Retina (tissue), 1 donor: ENCODE data around the gene XPR1.

Experiments used
- DNase-seq: peaks from one replicate; pipeline ENCODE4 v3.0.0-alpha.2; 2016

XPR1 gene

DNA sequence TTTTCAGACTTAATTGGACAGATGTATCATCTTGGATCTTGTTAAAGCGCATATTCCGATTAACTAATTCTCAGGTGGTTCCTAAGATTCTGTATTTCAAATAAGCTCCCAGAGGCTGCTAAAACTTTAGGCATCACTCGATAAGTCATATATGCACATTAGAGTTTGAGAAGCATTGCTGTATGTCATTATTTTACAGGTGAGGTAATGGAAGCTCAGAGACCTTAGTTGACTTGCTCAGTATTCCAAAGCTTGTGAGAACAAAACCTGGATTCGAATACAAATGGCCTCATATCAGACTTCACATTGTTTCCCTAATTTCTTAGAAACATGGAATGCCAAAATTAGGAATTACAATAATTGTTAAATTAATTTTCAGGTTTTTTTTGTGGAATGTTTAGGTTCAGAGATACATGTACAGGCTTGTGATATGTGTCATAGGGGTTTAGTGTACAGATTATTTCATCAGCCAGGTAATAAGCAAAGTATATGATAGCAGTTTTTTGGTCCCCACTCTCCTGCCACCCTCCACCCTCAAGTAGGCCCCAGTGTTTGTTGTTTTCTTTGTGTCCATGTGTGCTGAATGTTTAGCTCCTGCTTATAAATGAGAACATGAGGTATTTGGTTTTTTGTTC is 96.8 kb downstream of the XPR1 start:
- DNase-seq = no peak

DNA sequence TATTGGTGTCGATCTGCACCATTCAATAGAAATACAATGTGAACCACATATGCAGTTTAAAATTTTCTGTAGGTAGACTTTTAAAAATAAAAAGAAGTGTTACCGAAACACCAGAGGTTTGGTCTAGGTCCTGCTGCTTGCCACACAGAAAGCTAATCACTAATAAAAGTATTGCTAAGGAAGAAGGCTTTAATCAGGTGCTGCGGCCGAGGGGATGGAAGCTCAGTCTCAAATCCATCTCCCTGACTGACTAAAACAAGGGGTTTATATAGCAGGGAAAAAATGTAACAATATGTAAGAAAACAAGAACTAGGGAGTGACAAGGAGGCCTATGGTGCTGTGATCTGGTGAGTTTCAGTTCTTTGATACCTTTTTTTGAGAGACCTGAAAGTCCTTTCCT is 99.3 kb downstream of the XPR1 start:
- DNase-seq = no peak

GRCh38 chr1:180732866-180733265 is 101.0 kb downstream of the XPR1 start:
- DNase-seq = no peak

GRCh38 chr1:180734366-180734765 is 102.5 kb downstream of the XPR1 start:
- no peak for DNase-seq

GRCh38 chr1:180742663-180743062 is 110.8 kb downstream of the XPR1 start:
- no peak for DNase-seq

- DNase-seq = no peak
Observed at GRCh38 chr1:180743868-180744267, 112.0 kb downstream of the XPR1 start.

GRCh38 chr1:180745098-180745497 is 113.3 kb downstream of the XPR1 start:
- DNase-seq = no peak

DNA sequence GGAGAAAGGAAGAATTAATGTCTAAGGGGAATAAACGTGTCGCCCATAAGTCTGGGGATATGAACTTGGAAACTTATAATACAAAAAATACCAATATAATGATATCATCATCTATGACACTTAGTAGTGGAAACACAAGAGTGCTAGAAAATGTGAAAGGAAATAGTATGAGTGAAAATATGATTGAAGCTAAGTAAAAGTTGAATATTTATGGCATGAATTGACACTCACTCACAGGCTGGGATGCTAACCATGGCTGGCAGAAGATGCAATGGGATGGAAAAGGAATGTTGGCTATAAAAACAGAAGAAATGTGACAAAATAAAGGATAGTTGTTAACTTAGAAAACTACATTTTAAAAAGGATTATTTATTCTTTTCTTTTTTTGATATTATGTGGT is 120.1 kb downstream of the XPR1 start:
- no peak for DNase-seq

- DNase-seq = no peak
Observed at GRCh38 chr1:180754453-180754852, 122.6 kb downstream of the XPR1 start.

GRCh38 chr1:180757657-180758056 is 125.8 kb downstream of the XPR1 start:
- no peak for DNase-seq

DNA sequence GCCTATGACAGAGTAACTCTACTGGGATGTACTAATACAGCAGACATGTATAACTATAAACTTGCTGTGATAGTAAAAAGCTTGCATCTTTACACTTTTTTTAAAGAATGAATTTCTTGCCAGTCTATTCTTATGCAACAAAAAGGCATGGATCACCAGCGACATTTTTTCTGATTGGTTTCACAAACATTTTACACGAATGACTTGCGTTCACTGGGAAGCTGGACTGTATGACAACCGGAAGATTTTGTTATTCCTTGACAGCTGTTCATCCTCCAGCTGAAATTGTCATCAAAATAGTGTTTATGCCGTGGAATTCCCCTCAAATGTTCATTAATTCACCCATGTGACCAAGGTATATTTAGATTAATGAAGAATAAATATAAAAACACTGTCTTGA is 131.0 kb downstream of the XPR1 start:
- peak; percentile 14 for DNase-seq

DNA sequence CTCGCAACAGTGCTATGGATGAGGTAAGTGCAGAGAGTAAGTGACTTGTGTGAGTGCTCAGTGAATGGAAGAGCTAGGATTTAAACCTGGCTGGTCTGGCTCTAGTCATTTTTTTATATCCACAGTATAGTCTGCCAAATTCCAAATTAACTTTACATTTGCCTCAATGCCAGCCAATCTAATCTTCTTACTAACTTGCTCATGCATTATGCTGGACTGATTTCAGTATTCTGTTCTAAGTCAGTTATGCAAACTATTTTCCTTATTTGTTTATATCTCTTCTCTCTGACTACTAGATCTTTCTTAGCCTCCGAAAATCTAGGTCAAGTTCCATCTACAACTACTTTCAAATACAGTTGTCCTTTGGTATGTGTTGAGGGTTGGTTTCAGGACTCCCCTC is 133.3 kb downstream of the XPR1 start:
- DNase-seq = no peak

GRCh38 chr1:180769889-180770288 is 138.1 kb downstream of the XPR1 start:
- DNase-seq = no peak

DNA sequence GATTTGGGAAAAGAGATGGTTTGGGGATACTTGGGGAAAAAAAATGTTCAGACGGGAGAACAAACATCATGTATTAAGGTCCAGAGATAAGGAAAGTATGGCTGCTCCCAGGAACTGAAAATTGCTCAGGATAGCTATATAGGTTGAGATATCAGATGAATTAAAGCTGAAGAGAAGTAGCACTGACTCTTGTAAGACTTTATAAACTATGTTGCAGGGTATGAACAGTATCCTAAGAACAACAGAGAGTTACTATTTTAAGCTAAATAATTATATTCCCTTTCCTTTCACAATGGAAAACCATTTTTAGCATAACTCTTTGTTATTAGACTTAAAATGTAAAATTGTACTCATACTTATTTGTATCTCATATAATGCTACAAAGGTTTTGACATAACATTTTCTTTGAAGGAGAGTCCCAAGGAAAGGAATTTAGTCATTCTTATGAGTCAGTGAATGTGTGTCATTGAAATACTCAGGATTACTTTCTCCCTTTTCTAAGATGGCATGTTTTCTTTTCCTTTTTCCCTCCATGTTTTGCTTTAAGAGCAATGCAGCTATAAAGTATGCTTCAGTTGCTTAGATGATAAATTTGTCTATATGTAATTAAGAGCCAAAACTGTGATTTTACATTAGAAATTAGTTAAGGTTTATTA is 141.5 kb downstream of the XPR1 start:
- DNase-seq = no peak

DNA sequence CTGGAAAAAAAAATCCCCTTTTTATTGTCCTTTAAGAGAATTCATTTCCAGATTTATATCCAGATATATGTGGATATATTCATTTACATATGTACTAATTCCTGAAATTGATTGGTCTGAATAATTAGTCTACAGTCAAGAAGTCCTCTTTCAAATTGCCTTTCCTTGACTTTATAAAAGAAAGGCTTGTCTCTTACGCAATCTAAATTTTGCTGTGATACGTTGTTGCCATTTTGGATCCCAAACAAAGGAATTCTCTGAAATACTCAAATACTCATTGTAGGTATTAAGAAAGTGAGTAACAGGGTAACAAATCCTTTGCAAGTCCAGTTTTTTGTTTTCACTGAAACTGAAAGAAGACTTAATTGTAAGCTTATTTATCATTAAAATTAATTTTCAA is 144.0 kb downstream of the XPR1 start:
- no peak for DNase-seq

GRCh38 chr1:180777072-180777689 is 145.4 kb downstream of the XPR1 start:
- no peak for DNase-seq

DNA sequence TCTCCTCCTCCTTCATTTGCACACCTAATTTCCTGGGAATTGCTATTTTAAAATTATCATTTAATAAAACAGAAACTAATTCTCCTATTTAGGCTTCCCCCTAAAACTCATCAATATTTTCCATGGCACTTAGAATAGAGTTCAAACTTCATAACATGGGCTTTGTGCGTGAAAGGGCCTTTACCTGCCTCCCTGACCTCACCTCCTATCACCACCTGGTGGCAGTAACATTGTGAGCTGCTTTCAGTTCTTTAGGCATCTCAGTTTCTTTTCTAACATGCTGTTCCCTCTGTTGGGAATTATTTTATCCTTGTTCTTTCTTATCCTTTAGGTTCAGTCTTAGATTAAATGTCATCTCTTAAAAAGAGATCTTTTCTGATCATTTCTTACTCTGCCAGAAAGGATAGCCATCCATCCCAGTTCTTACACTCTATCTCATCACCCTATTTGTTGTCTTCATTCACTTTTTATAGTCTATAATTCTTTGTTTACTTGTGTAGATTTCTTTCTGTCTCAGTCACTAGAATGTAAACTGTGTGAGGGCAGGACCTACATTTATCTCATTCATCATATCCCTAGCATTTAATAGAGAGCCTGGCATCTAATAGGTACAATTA is 147.1 kb downstream of the XPR1 start:
- DNase-seq = no peak

DNA sequence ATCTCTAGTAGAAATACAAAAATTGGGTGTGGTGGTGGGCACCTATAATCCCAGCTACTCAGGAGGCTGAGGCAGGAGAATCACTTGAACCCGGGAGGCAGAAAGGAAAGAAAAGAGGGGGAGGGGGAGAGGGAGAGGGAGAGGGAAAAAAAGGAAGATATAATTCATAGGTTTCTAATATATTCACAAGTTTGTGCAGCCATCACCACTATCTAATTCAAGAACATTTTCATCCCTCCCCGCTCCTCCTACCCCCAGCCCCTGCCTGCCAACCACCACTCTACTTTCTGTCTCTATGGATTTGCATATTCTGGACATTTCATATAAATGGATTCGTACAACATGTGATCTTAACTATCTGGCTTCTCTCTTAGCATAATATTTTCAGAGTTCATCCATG is 147.8 kb downstream of the XPR1 start:
- no peak for DNase-seq

DNA sequence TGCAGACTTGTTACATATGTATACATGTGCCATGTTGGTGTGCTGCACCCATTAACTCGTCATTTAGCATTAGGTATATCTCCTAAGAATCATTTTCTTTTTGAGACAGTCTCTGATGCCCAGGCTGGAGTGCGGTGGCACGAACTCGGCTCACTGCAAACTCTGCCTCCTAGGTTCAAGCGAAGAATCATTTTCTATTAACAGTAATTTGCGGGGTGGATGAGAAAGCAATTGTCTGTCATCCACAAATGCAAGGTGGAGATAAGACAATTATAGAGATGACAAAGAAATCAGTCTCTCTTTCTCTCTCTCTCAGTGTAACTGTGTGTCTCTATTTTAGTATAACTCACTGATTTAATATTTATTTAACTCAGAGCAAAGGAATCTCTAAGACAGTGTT is 149.9 kb downstream of the XPR1 start:
- DNase-seq = no peak

GRCh38 chr1:180785291-180785690 is 153.5 kb downstream of the XPR1 start:
- no peak for DNase-seq

- DNase-seq = no peak
Observed at GRCh38 chr1:180785887-180786286, 154.1 kb downstream of the XPR1 start.

- DNase-seq = no peak
Observed at GRCh38 chr1:180786624-180787023, 154.8 kb downstream of the XPR1 start.

DNA sequence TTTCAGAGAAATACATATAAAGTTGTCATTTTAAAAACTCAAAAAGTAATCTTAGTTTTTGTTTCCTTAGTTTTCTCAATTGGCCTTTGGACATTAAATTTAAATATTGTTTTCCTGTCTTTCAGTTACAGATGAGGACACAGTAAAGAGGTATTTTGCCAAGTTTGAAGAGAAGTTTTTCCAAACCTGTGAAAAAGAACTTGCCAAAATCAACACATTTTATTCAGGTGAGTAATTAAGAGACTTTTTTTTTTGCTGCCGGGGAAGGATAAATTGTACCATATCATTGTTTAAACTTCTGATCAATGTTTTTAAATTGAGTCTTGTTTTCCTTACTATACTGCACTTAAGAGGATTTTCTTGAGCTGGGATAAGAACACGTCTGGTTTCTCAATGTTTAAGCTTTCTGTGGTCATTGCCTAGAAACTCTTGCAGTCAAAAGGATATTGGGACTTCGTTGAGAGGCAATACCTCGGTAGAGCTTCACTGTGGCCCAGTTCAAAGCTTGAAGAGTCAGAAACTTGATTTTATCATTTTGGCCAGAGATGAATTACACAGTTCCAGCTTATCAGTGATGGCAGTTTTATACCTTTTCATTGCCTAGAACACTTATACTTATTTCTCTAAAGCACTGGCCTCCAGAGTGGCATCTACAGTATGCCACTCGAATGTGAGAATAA is 155.9 kb downstream of the XPR1 start:
- no peak for DNase-seq

DNA sequence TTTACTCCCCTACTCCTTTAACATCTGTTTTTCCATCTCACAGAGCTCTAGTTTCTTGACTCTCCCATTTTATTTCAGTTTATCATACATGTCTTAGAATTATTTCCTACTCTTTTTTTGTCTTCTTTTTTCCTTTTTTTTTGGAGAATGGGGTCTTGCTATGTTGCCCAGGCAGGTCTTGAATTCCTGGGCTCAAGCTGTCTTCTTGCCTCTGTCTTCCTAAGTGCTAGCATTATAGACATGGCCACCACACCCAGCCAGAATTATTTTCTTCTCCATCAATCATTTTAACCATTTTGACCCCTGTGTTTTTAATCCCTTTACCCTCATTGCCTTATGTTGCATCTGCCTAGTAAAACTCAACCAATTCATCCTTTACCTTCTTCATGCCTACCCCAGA is 157.6 kb downstream of the XPR1 start:
- no peak for DNase-seq
